Measurements from ENCODE around the gene COL23A1. TPM values are rescaled to one million over a fixed set of nuclear protein-coding genes. Genes with fewer than 3 reads are reported as not detected.

The COL23A1 gene
- total and polyA plus RNA-seq, 2 donors (not counting 1 experiment from before 2014, with no cell fraction given) = 0.20 TPM; not detected in 1

DNA sequence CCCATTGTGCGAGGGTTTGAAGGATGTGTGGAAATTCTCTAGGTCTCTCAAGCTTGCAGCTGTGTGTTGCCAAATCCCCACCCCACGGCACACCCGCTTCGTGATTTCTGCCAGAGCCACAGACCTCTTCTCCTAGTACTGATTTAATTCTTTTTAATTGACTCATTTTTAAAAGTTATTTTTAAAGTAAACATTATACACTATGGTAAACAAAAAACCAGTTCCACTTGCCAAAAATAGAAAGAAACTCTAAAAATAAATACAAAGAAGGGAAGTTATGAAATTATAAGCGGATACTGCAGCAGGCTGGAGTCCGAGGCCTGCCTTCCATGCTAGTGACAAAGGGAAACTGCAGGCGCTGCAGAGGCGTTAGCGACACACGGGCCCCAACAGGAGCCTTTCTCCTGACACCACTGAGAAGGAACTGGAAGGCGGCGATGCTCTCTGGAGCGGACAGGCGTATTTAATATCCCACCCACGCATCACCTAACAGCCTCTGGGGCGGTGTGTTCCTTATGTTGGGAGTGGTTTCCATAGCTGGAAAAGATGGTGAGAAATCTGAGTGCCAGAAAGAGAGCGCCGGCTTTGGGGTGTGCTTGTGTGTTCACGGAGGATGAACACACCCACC, 122.5 kb downstream of the COL23A1 start:
- H3K4me1 ChIP-seq (ENCODE audit: control insufficient read depth in 2 of 2, insufficient read depth in 2 of 2, low read length in 2 of 2) = no peaks in the 10 kb centered on the region
- Mint-ChIP-seq H3K4me3 (no peak overlapping the region), H3K4me1 (no peaks in the 10 kb centered on the region), H3K27ac (no peak overlapping the region), H3K9me3 (ENCODE audit: insufficient read depth) (no peaks in the 10 kb centered on the region), H3K27me3 (peaks cover 20% of the 10 kb centered on the region)
- intact Hi-C loops (cut with micrococcal nuclease) = no loop called here
- no peak overlapping the region for H2AFZ ChIP-seq (ENCODE audit: insufficient read depth, low read depth, low read length, poor library complexity, severe bottlenecking)
- no peak overlapping the region for H3K4me3 ChIP-seq (ENCODE audit: control extremely low read depth in 1 of 5, extremely low read depth in 1 of 5, insufficient read depth in 1 of 5, low read depth in 2 of 5, low read length in 4 of 5)
- 28% methylated on average over 6 of the region's 19 CpGs for WGBS (ENCODE audit: insufficient coverage)
- no peaks in the 10 kb centered on the region for H3K36me3 ChIP-seq (replicated peaks in 1 of 2; ENCODE audit: control extremely low read depth in 1 of 2, control insufficient read depth in 1 of 2, extremely low read depth in 1 of 2, insufficient read depth in 2 of 2, low read length in 1 of 2)
- H3K79me2 ChIP-seq (ENCODE audit: control insufficient read depth, insufficient read depth, low read length) = no peaks in the 10 kb centered on the region
- POLR2A ChIA-PET = no interaction called here
- no peak overlapping the region for H3K4me2 ChIP-seq (replicated peaks; ENCODE audit: low read depth, low read length, poor library complexity, severe bottlenecking)
- CTCF ChIA-PET = no interaction called here
- TF ChIP-seq EZH2 (IDR thresholded peaks at IDR 0.05; ENCODE audit: borderline replicate concordance, insufficient read depth, low read depth, low read length, poor library complexity, severe bottlenecking) = no peak
- no peak for TF ChIP-seq CTCF (IDR thresholded peaks at IDR 0.05)
- ATAC-seq (ENCODE audit: low read depth) (no peak), DNase-seq (no peak)
- no peaks in the 10 kb centered on the region for H3K9me3 ChIP-seq (ENCODE audit: control extremely low read depth in 1 of 3, control insufficient read depth in 2 of 3, insufficient read depth in 1 of 3, low read length in 2 of 3)
- no peaks in the 10 kb centered on the region for H4K20me1 ChIP-seq (ENCODE audit: control insufficient read depth, insufficient read depth, low read length, poor library complexity, severe bottlenecking)
- H3K9ac ChIP-seq (ENCODE audit: low read length) = no peak overlapping the region
- H3K27me3 ChIP-seq (replicated peaks in 1 of 4; ENCODE audit: control extremely low read depth in 1 of 4, control insufficient read depth in 3 of 4, insufficient read depth in 4 of 4, low read length in 3 of 4) = peaks cover 0 to 2% (median 0%) of the 10 kb centered on the region in 4 experiments
- H3K27ac ChIP-seq (ENCODE audit: low read length in 2 of 2) = no peak overlapping the region

DNA sequence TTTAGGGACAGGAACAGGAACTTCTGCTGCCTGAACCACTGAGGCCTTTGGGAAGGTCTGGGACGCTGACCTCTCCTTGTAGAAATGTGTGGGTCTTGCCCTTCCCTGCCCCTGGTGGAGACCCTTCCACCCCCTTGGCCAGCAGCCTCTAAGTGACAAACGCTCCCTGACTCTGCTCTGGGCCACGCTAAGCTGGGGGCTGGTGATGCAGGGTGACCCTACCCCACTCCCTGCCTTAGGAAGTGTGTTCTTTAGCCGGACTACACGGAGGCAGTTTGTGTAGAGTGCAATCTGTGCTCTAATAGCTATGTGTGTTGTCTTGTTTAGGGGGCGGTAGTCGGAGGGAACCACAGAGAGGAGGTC, 123.0 kb downstream of the COL23A1 start:
- WGBS (ENCODE audit: insufficient coverage) = 80% methylated on average over 4 of the region's 7 CpGs
- ChIA-PET POLR2A (no interaction called here), CTCF (no interaction called here)
- H2AFZ ChIP-seq (ENCODE audit: insufficient read depth, low read depth, low read length, poor library complexity, severe bottlenecking) = no peak overlapping the region
- Mint-ChIP-seq H3K27ac (no peak overlapping the region), H3K9me3 (ENCODE audit: insufficient read depth) (no peaks in the 10 kb centered on the region), H3K27me3 (peaks cover 20% of the 10 kb centered on the region), H3K4me3 (no peak overlapping the region), H3K4me1 (no peaks in the 10 kb centered on the region)
- H3K4me3 ChIP-seq (ENCODE audit: control extremely low read depth in 1 of 5, extremely low read depth in 1 of 5, insufficient read depth in 1 of 5, low read depth in 2 of 5, low read length in 4 of 5) = no peak overlapping the region
- TF ChIP-seq CTCF (IDR thresholded peaks at IDR 0.05) (no peak), EZH2 (IDR thresholded peaks at IDR 0.05; ENCODE audit: borderline replicate concordance, insufficient read depth, low read depth, low read length, poor library complexity, severe bottlenecking) (no peak)
- intact Hi-C loops (cut with micrococcal nuclease) = no loop called here
- no peaks in the 10 kb centered on the region for H3K4me1 ChIP-seq (ENCODE audit: control insufficient read depth in 2 of 2, insufficient read depth in 2 of 2, low read length in 2 of 2)
- H3K36me3 ChIP-seq (replicated peaks in 1 of 2; ENCODE audit: control extremely low read depth in 1 of 2, control insufficient read depth in 1 of 2, extremely low read depth in 1 of 2, insufficient read depth in 2 of 2, low read length in 1 of 2) = no peaks in the 10 kb centered on the region
- H3K9ac ChIP-seq (ENCODE audit: low read length) = no peak overlapping the region
- DNase-seq (no peak), ATAC-seq (ENCODE audit: low read depth) (no peak)
- H3K9me3 ChIP-seq (ENCODE audit: control extremely low read depth in 1 of 3, control insufficient read depth in 2 of 3, insufficient read depth in 1 of 3, low read length in 2 of 3) = no peaks in the 10 kb centered on the region
- no peak overlapping the region for H3K27ac ChIP-seq (ENCODE audit: low read length in 2 of 2)
- H3K4me2 ChIP-seq (replicated peaks; ENCODE audit: low read depth, low read length, poor library complexity, severe bottlenecking) = no peak overlapping the region
- H4K20me1 ChIP-seq (ENCODE audit: control insufficient read depth, insufficient read depth, low read length, poor library complexity, severe bottlenecking) = no peaks in the 10 kb centered on the region
- no peaks in the 10 kb centered on the region for H3K79me2 ChIP-seq (ENCODE audit: control insufficient read depth, insufficient read depth, low read length)
- H3K27me3 ChIP-seq (replicated peaks in 1 of 4; ENCODE audit: control extremely low read depth in 1 of 4, control insufficient read depth in 3 of 4, insufficient read depth in 4 of 4, low read length in 3 of 4) = peaks cover 0 to 2% (median 0%) of the 10 kb centered on the region in 4 experiments

Data from B cell (primary cell).